GM18498 (cell line): ENCODE results near the gene NME8.
A peak's percentile ranks its signal among the peaks of the same experiment; 100 is the strongest.

Experiments used
- ATAC-seq: cut with Tn5 transposase; IDR thresholded peaks from one replicate; pipeline ENCODE4 v1.9.1; 2021; ENCODE audit warnings: mild to moderate bottlenecking, moderate library complexity; ENCODE audit not compliant: unreplicated experiment

NME8 gene

DNA sequence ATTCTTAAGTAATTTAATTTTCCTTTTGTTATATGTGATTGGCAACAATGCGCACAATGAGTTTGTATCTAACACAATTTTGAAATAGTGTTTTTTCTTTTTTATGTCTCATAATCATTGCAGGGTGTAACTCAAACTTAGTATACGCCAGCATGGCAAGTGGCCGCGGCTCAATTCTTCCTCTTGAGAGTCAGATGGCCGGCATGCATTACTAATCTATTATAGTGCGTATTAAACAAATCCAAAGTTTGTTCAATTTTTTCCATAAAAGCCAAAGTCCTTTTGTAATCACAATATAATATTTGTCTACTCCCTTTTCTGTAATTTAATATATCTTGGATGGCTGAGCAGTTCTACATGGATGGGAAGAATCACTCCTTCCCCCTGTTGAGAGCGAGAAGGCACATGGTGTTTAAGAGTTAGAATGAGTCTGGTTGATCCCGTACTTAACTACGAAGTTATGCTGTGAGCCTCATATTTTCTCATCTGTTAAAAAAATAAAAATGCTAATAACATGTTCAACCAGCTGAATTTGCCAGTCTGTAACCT is 84.7 kb downstream of the NME8 start:
- no peak for ATAC-seq

DNA sequence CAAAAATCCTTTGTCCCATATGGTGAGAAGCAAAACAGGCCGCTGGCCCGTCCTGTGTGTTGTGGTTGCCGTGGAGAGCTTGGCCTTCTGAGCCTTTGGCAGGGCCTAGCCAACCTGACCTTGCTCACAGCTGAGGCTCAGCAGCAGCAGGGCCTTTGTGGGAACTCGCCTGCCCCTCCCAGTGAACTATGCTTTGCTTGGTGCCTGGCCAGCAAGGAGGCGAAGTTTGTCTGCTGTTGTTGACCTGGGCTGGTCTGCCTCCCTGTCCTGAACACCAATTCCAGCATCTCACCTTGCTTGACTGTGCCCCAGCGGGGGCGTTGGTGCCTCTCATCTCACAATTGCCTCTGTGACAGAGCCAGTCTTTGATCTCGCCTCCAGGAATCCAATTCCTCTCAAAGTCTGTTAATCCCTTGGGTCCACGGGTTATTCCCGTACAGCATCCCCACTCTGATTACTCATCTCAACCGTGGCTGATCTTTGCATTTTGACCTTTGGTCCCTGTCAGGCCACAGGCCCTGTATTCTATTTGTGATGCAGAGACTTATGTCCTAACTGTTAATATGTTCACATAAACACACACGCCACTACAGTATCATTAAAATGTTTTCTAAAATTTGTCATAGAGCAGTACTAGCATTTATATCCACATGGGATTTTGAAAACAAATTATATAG is 94.7 kb downstream of the NME8 start:
- ATAC-seq = peak; percentile 37

DNA sequence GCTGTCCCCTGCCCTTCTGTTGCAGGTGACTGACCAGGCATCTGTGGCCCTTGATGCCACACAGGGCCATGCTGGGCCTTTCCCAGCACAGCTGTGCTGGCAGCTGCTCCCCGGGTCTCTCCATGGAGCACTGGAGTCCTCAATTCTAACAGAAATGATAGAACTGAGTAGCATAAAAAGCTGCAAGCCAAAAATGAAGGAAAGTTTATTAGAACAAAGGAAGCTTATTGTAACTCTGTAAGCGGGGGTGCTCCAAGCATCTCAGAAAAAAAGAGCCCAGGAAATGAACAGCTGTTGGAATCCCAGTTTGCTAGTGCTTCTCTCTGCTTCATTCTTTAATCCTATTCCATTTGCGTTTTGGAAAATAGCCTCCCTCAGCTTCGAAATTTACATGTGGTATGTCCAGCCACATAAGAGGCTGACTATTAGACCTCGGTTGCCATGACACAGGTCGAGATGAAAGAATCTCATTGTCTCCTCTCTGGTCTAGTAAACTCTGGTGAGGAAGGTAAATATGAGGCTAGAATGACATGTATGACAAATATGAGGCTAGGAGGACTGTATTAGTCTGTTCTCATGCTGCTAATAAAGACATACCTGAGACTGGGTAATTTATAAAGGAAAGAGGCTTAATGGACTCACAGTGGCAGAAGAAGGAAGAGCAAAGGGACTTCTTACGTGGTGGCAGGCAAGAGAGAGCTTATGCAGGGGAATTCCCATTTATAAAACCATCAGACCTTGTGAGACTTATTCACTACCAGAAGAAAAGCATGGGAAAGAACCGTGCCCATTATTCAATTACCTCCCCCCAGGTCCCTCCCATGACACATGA is 95.7 kb downstream of the NME8 start:
- ATAC-seq = peak; percentile 50

- ATAC-seq = peak; percentile 8
These were observed 96.3 kb downstream of the NME8 start for GRCh38 chr7:37944737-37945054.

DNA sequence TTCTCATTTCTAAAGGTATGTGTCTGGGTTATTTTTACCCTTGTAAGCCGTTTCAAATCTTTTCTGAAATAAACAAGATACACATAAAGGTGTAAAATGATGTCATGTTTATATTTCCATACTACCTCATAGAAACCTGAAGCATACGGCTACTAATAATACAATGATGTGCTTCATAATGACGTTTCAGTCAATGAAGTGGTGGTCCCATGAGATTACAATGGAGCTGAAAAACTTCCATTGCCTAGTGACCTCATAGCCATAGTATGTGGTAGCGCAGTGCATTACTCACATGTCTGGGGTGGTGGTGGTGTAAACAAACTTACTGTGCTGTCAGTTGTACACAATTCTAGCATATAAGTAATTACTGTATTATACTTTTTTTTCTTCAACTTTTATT is 96.9 kb downstream of the NME8 start:
- ATAC-seq = no peak

DNA sequence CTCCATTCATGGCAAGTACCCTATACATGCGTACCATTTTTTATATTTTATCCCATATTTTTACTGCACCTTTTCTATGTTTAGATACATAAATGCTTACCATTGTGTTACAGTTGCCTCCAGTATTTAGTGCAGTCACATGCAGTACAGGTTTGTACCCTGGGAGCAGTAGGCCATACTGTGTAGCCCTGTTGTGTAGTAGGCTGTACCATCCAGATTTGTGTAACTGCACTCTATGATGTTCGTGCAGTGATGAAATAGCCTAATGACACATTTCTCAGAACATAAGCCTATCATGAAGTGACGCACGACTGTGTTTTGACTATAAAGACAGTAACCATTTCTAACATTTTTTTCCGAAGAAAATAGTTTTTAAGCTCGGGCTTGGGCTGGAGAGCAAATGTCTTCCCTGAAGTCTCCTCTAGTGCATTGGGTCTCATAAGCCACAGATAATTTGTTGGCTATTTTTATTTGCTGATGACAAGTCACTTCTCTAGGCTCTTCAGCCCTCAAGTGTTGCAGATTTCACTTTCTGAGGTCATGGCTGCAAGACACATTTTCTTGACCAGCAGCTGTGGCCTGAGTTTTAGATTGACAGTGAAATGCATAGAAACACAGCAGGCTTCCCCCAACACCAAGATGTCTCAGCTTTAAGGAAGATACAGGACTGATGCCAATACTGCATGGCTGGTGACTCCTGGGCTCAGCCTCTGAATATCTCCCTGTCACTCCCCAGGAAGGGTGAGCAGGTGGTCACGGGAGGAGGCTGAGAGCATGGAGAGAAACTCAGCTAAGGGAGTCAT is 98.9 kb downstream of the NME8 start:
- no peak for ATAC-seq

GRCh38 chr7:37947941-37948210 is 99.5 kb downstream of the NME8 start:
- no peak for ATAC-seq
